ENCODE results near the gene CAPZB.

DNA sequence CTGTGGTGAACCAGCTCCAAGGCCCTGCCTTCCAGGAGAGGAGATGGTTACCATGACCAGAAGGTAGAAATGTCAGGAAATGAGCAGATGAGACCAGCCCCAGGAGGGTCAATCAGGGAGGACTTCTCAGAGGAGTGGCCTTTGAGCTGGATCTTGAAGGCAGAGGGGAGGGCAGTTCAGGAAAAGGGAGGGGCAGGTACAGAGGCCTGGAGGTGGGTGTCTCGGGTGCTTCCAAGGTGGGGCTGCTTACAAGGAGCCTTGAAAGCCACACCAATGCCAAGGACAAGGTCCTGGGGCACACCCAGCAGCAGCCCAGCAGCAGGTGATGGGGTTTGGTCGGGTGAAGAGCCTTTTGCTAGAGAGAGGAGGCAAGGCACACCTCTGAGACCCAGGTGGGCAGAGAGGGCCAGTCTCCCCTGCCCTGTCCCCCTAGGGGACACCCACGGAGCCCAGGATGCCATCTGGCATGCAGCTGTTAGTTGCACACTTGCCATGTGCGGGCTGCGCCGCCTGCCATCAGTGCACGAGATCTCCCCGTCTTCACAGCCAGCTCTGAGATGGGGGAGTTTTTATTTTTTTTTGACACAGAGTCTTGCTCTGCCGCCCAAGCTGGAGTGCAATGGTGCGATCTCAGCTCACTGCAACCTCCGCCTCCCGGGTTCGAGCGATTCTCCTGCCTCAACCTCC is 154.7 kb downstream of the CAPZB start:
- TF ChIP-seq PBX3 (IDR thresholded peaks at IDR 0.05) (no peak), ESRRA (IDR thresholded peaks at IDR 0.05; ENCODE audit: borderline replicate concordance, low read length) (no peak), MAZ (IDR thresholded peaks at IDR 0.05; ENCODE audit: borderline replicate concordance, low read depth, low read length) (no peak), ZSCAN20 (CRISPR knock-in tag; IDR thresholded peaks at IDR 0.05) (no peak), CTCF (IDR thresholded peaks at IDR 0.05) (no peak), TP53 (CRISPR knock-in tag; IDR thresholded peaks at IDR 0.05) (no peak), HDAC2 (IDR thresholded peaks at IDR 0.05) (no peak), POLR2A (IDR thresholded peaks at IDR 0.05; ENCODE audit: low read length) (no peak), ZNF302 (CRISPR knock-in tag; IDR thresholded peaks at IDR 0.05) (no peak), HMGXB4 (CRISPR knock-in tag; IDR thresholded peaks at IDR 0.05; ENCODE audit: borderline replicate concordance) (no peak)
- TF ChIP-seq, protein P1, sequence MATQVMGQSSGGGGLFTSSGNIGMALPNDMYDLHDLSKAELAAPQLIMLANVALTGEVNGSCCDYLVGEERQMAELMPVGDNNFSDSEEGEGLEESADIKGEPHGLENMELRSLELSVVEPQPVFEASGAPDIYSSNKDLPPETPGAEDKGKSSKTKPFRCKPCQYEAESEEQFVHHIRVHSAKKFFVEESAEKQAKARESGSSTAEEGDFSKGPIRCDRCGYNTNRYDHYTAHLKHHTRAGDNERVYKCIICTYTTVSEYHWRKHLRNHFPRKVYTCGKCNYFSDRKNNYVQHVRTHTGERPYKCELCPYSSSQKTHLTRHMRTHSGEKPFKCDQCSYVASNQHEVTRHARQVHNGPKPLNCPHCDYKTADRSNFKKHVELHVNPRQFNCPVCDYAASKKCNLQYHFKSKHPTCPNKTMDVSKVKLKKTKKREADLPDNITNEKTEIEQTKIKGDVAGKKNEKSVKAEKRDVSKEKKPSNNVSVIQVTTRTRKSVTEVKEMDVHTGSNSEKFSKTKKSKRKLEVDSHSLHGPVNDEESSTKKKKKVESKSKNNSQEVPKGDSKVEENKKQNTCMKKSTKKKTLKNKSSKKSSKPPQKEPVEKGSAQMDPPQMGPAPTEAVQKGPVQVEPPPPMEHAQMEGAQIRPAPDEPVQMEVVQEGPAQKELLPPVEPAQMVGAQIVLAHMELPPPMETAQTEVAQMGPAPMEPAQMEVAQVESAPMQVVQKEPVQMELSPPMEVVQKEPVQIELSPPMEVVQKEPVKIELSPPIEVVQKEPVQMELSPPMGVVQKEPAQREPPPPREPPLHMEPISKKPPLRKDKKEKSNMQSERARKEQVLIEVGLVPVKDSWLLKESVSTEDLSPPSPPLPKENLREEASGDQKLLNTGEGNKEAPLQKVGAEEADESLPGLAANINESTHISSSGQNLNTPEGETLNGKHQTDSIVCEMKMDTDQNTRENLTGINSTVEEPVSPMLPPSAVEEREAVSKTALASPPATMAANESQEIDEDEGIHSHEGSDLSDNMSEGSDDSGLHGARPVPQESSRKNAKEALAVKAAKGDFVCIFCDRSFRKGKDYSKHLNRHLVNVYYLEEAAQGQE (IDR thresholded peaks at IDR 0.05) = no peak

All from A549 (cell line).